GM23338 (cell line): Measurements from ENCODE around the gene MPV17L. TPM values are rescaled to one million over a fixed set of nuclear protein-coding genes. Genes with fewer than 3 reads are reported as not detected.
"Not testable (repeated sequence)": the region's sequence is repeated elsewhere in the genome, so short reads cannot be mapped to it uniquely, and the experiment has no call there.

Experiments used
- ATAC-seq: fragments of 200-7000 bp; cut with Tn5 transposase; 3 replicates; pipeline ENCODE4 v1.9.1; 2020
- DNase-seq: peaks from one replicate; pipeline ENCODE4 v3.0.0-alpha.2; 2015; ENCODE audit warnings: low spot score
- H2AFZ ChIP-seq: fragments of 200-600 bp; sonication (generic); 2 replicates; pipeline ENCODE4 v1.8.0; 2016; ENCODE audit warnings: antibody characterized with exemption, mild to moderate bottlenecking, moderate library complexity
- H3F3A ChIP-seq: fragments of 200-600 bp; sonication (generic); replicated peaks from 2 replicates; pipeline ENCODE4 v1.8.0; 2017; ENCODE audit warnings: antibody characterized with exemption, mixed run types, low read depth
- H3K27ac ChIP-seq: fragments of 200-600 bp; sonication (generic); 2 replicates; pipeline ENCODE4 v1.6.1; 2016; ENCODE audit warnings: low read depth
- H3K27me3 ChIP-seq: fragments of 200-600 bp; sonication (generic); 2 replicates; pipeline ENCODE4 v1.8.0; 2016; ENCODE audit warnings: mild to moderate bottlenecking, mixed run types, moderate library complexity; ENCODE audit not compliant: insufficient read depth
- H3K36me3 ChIP-seq: fragments of 200-600 bp; sonication (generic); 2 replicates; pipeline ENCODE4 v1.8.0; 2016; ENCODE audit warnings: mild to moderate bottlenecking; ENCODE audit not compliant: insufficient read depth
- H3K4me1 ChIP-seq: fragments of 200-600 bp; sonication (generic); 2 replicates; pipeline ENCODE4 v1.8.0; 2016; ENCODE audit warnings: mild to moderate bottlenecking, moderate library complexity; ENCODE audit not compliant: insufficient read depth
- H3K4me2 ChIP-seq: fragments of 200-600 bp; sonication (generic); 2 replicates; pipeline ENCODE4 v1.7.1; 2017; ENCODE audit warnings: mixed run types
- H3K4me3 ChIP-seq: fragments of 200-600 bp; sonication (generic); 2 replicates; pipeline ENCODE4 v1.6.1; 2016; ENCODE audit warnings: mixed run types
- H3K79me2 ChIP-seq: fragments of 200-600 bp; sonication (generic); replicated peaks from 2 replicates; pipeline ENCODE4 v1.8.0; 2017; ENCODE audit warnings: mild to moderate bottlenecking; ENCODE audit not compliant: insufficient read depth
- H3K9me2 ChIP-seq: fragments of 200-600 bp; sonication (generic); 2 replicates; pipeline ENCODE4 v1.8.0; 2017; ENCODE audit not compliant: insufficient read depth
- H4K20me1 ChIP-seq: fragments of 200-600 bp; sonication (generic); replicated peaks from 2 replicates; pipeline ENCODE4 v1.8.0; 2017; ENCODE audit warnings: mild to moderate bottlenecking; ENCODE audit not compliant: insufficient read depth
- H3K27ac Mint-ChIP-seq: 2 replicates; pipeline ENCODE4 v1.8.0; 2020; ENCODE audit warnings: inconsistent platforms, mild to moderate bottlenecking, moderate library complexity, mixed read lengths
- H3K27me3 Mint-ChIP-seq: 3 replicates; pipeline ENCODE4 v1.8.0; 2022; ENCODE audit warnings: low read depth, mild to moderate bottlenecking, moderate library complexity, mixed read lengths, inconsistent platforms; ENCODE audit not compliant: insufficient read depth, poor library complexity
- H3K36me3 Mint-ChIP-seq: 3 replicates; pipeline ENCODE4 v1.8.0; 2021; ENCODE audit warnings: low read depth, mild to moderate bottlenecking, inconsistent platforms, moderate library complexity, mixed read lengths
- H3K4me1 Mint-ChIP-seq: 3 replicates; pipeline ENCODE4 v1.8.0; 2020; ENCODE audit warnings: mild to moderate bottlenecking, inconsistent platforms, mixed read lengths
- H3K4me3 Mint-ChIP-seq: 3 replicates; pipeline ENCODE4 v1.8.0; 2021; ENCODE audit warnings: moderate library complexity, mild to moderate bottlenecking, inconsistent platforms, mixed read lengths
- H3K9me3 Mint-ChIP-seq: 3 replicates; pipeline ENCODE4 v1.8.0; 2020; ENCODE audit warnings: moderate library complexity, mild to moderate bottlenecking, inconsistent platforms, mixed read lengths
- CREB1 ChIP-seq: fragments of 250-450 bp; sonication (Bioruptor Pico); IDR thresholded peaks from 2 replicates; pipeline ENCODE4 v1.5.0; 2020; ENCODE audit warnings: low read depth, mild to moderate bottlenecking, moderate library complexity
- ETS1 ChIP-seq: IDR thresholded peaks from 2 replicates; pipeline ENCODE4 v1.6.1; 2016; ENCODE audit warnings: antibody characterized with exemption
- EZH2phosphoT487 ChIP-seq: fragments of 200-600 bp; sonication (generic); IDR thresholded peaks from one replicate; pipeline ENCODE4 v1.8.1; 2018; ENCODE audit warnings: antibody characterized with exemption; ENCODE audit not compliant: unreplicated experiment
- JUNB ChIP-seq: IDR thresholded peaks from one replicate; pipeline ENCODE4 v1.6.1; 2016; ENCODE audit warnings: antibody characterized with exemption; ENCODE audit not compliant: unreplicated experiment
- NANOG ChIP-seq: IDR thresholded peaks from 2 replicates; pipeline ENCODE4 v1.6.1; 2016; ENCODE audit warnings: antibody characterized with exemption, borderline replicate concordance
- POLR2AphosphoS5 ChIP-seq: IDR thresholded peaks from 2 replicates; pipeline ENCODE4 v1.6.1; 2016; ENCODE audit warnings: antibody characterized with exemption, low read depth
- REST ChIP-seq: IDR thresholded peaks from one replicate; pipeline ENCODE4 v1.6.1; 2018; ENCODE audit warnings: antibody characterized with exemption; ENCODE audit not compliant: unreplicated experiment
- STAT1 ChIP-seq: IDR thresholded peaks from one replicate; pipeline ENCODE4 v1.6.1; 2016; ENCODE audit warnings: antibody characterized with exemption; ENCODE audit not compliant: unreplicated experiment
- ZNF114 ChIP-seq: fragments of 250-450 bp; sonication (Bioruptor Pico); IDR thresholded peaks from 2 replicates; pipeline ENCODE4 v1.5.0; 2020; ENCODE audit warnings: mild to moderate bottlenecking, moderate library complexity
- ZNF331 ChIP-seq: fragments of 250-450 bp; sonication (Bioruptor Pico); IDR thresholded peaks from 2 replicates; pipeline ENCODE4 v1.5.0; 2020; ENCODE audit warnings: low read depth, mild to moderate bottlenecking, moderate library complexity
- ZNF462 ChIP-seq: fragments of 250-450 bp; sonication (Bioruptor Pico); IDR thresholded peaks from 2 replicates; pipeline ENCODE4 v1.5.0; 2020; ENCODE audit warnings: mild to moderate bottlenecking, moderate library complexity
- polyA plus RNA-seq: library from polyadenylated mRNA; unstranded; fragments of >200 nt; fragmentation: Nextera tagmentation; extraction: Ambion mirVana; gene quantifications from 2 replicates; pipeline ENCODE4 v1.2.1, GENCODE V29; 2016
- total RNA-seq: library from RNA; depleted of rRNA; stranded (reverse); fragments of >200 nt; shearing (Covaris generic); gene quantifications from 2 replicates; pipeline ENCODE4 v1.2.3, GENCODE V29; 2014

MPV17L gene
- total and polyA plus RNA-seq, 2 experiments from 2014 or later: 3.0 to 11.7 TPM

DNA sequence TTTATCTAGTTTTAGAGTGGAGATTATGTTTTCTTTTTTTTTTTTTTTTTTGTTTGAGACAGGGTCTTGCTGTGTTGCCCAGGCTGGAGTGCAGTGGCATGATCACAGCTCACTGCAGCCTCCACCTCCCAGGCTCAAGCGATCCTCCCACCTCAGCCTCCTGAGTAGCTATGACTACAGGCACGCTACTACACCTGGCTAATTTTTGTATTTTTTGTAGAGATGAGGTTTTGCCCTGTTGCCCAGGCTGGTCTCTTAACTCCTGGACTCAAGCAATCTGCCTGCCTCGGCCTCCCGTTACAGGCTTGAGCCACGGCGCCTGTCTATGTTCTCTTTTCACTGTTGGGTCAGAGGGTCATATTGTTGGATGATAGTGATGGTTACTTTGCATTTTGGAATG is 4.8 kb downstream of the MPV17L start:
- not testable (repeated sequence) for H3K4me3 ChIP-seq, H3K27ac Mint-ChIP-seq, H3K36me3 Mint-ChIP-seq, H3K36me3 ChIP-seq, H4K20me1 ChIP-seq, H2AFZ ChIP-seq, H3K27ac ChIP-seq, H3K79me2 ChIP-seq, H3K9me3 Mint-ChIP-seq, H3F3A ChIP-seq, H3K4me2 ChIP-seq, ATAC-seq, H3K27me3 ChIP-seq, H3K9me2 ChIP-seq, DNase-seq, H3K4me3 Mint-ChIP-seq
- peaks cover 34% of the 10 kb centered on the region for H3K4me1 Mint-ChIP-seq
- peaks cover 12% of the 10 kb centered on the region for H3K27me3 Mint-ChIP-seq
- peaks cover 12% of the 10 kb centered on the region for H3K4me1 ChIP-seq

DNA sequence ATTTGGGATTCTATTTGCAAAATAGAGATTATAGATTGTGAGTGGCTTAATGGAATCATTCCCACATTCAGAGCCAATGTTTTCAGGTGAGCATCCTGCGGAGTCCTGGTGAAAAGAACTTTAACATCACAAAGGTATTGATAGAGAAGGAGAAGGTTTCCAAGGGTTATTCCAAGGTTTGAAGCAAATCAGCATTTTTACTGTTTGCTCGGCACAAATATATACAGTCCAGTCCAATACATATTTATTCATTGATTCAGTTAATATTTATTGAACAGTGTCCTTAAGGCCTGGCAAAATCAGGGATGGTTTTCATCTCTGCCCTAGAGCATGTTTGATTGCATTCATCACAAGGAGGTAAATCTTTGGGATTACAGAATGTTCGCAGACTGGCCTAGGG is 6.4 kb downstream of the MPV17L start:
- Mint-ChIP-seq H3K4me3 (no peak overlapping the region), H3K36me3 (peaks cover 10% of the 10 kb centered on the region; the same call in 2 of the 3 replicates), H3K27ac (no peak overlapping the region), H3K27me3 (peaks cover 5% of the 10 kb centered on the region), H3K9me3 (no peaks in the 10 kb centered on the region; the same call in 2 of the 3 replicates), H3K4me1 (peaks cover 27% of the 10 kb centered on the region)
- Histone ChIP-seq H3F3A (no peaks in the 10 kb centered on the region; the same call in 1 of the 2 replicates), H3K79me2 (no peaks in the 10 kb centered on the region), H4K20me1 (no peaks in the 10 kb centered on the region), H2AFZ (no peak overlapping the region), H3K27me3 (no peaks in the 10 kb centered on the region), H3K36me3 (no peaks in the 10 kb centered on the region; the same call in 1 of the 2 replicates), H3K27ac (no peak overlapping the region), H3K9me2 (no peaks in the 10 kb centered on the region), H3K4me1 (peaks cover 12% of the 10 kb centered on the region), H3K4me2 (no peak overlapping the region), H3K4me3 (no peak overlapping the region)
- ATAC-seq (no peak), DNase-seq (no peak)
- TF ChIP-seq REST: no peak
- no peak for TF ChIP-seq ZNF114 (CRISPR knock-in tag)
- no peak for TF ChIP-seq ZNF462 (CRISPR knock-in tag)
- TF ChIP-seq STAT1: no peak
- no peak for TF ChIP-seq ZNF331 (CRISPR knock-in tag)
- no peak for TF ChIP-seq JUNB
- TF ChIP-seq EZH2phosphoT487: no peak
- no peak for TF ChIP-seq CREB1
- no peak for TF ChIP-seq POLR2AphosphoS5
- no peak for TF ChIP-seq ETS1
- TF ChIP-seq NANOG: no peak
